GM19467 (cell line): ENCODE results near the gene GPR45.

Source experiments
- ATAC-seq: cut with Tn5 transposase; IDR thresholded peaks from one replicate; pipeline ENCODE4 v1.9.1; 2021; ENCODE audit warnings: mild to moderate bottlenecking, moderate library complexity; ENCODE audit not compliant: unreplicated experiment

The GPR45 gene

DNA sequence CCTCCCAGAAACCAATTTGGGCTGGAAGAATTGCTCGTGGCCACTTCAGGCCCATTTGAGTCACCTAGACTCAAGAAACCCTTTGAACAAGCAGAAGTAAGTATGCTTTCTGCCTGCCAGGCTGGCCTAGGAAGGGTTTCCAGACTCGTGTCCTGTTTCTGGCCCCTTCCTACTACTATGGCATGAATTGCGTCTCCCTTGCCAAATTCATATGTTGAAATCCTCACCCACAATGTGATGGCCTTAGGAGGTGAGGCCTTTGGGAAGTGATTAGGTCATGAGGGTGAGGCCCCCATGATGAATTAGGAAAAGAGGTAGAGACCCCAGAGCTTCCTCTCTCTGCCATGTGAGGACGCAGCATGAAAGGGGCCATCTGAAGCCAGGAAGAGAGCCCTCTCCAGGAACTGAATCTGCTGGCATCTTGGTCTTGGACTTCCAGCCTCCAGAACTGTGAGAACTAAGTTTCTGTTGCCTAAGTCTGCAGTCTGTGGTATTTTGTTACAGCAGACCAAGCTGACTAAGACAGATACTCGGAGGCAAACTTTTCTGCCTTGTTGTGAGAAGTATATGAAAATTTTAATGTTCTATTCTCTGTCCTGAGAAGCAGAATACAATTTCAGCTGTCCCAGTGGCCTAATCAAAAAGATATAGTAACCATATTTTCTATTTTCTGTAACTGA is 13.1 kb downstream of the GPR45 start:
- ATAC-seq = no peak

DNA sequence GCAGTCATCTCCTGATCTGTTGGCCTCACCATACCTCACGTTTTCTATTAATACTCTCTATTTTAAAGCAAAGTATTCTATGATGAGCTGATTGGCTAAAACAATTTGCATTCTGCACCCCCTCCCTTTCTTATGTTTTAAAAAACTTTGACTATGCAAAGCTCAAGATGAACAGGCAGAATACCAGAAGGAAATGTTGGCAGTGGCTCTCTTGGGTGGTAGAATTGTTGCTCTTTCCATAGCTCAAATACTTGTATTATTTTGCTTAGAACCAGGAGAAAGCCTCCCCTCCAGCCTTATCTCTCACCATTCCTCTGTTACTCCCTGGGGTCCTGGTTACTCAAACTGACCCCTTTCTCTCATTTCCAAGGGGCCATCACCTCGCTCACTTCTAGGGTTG is 14.4 kb downstream of the GPR45 start:
- no peak for ATAC-seq

DNA sequence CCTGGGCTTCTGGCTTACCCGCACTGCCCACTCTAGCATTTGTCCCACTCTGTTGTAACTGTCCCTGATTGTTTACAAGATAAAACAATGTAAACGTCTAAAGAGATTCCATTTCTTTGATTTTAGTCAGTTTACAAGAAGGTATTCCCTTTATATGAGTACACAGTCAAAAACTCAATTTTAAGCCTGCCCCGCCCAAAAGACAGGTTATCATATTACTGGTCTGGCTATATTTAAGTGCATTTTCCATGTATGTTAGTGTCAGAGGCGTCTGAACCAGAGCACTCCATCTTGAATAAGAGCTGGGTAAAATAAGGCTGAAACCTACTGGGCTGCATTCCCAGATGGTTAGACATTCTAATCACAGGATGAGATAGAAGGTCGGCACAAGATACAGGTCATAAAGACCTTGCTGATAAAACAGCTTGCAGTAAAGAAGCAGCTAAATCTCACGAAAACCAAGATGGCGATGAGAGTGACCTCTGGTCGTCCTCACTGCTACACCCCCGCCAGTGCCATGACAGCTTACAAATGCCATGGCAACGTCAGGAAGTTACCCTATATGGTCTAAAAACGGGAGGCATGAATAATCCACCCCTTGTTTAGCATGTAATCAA is 15.0 kb downstream of the GPR45 start:
- ATAC-seq = no peak

- ATAC-seq = no peak
Observed at GRCh38 chr2:105257981-105258380, 16.4 kb downstream of the GPR45 start.

DNA sequence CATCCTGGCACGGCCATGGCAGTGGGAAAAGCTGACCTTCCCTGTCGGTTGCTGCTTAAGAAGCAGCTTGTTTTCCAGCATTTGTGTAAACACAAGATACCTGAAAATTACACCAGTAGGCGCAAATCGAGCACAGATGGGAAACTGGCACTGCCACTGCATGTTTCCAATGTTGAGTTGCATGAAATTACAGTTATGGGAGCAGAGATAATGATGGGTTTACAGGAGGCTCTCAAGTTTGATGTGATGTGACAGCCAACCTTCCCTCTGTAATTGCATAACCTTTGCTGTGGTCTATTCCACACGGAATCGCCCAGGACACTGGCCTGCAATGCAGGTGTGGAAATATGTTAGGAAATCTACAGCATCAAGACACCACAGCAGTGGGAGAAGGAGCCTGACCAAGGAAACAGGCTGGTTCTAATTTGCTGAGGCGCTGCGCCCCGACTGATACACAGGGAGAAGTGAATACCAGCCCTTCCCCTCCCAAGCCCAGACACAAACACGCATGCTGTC is 17.4 kb downstream of the GPR45 start:
- ATAC-seq = no peak

- no peak for ATAC-seq
Observed at GRCh38 chr2:105261061-105261460, 19.5 kb downstream of the GPR45 start.

- ATAC-seq = no peak
Observed at GRCh38 chr2:105262651-105263091, 21.1 kb downstream of the GPR45 start.

DNA sequence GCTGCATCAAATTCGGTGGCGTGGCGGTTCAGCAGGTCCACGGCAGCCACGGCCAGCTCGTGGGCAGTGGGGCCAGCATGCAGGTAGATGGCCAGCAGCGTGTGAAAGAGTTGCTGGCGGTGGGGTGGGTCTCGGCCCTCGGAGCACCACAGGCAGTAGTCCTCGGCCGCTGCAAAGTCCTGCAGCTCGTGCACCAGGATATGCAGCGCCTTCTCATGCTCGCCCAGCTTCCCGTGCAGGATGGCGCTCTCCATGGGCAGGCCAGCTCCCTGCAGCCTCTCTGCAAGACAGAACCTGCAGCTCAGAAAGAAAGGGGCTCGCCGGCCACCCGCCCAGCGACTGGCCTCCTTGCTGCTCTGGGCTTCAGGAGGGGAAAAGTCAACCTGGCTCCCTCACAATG is 27.9 kb downstream of the GPR45 start:
- no peak for ATAC-seq

GRCh38 chr2:105271393-105272045 is 30.0 kb downstream of the GPR45 start:
- no peak for ATAC-seq

- no peak for ATAC-seq
Observed at GRCh38 chr2:105272176-105272575, 30.6 kb downstream of the GPR45 start.

GRCh38 chr2:105274046-105274445 is 32.5 kb downstream of the GPR45 start:
- ATAC-seq = no peak

GRCh38 chr2:105278654-105279053 is 37.1 kb downstream of the GPR45 start:
- ATAC-seq = no peak

- ATAC-seq = no peak
Observed at GRCh38 chr2:105279126-105279525, 37.6 kb downstream of the GPR45 start.

GRCh38 chr2:105280281-105280680 is 38.7 kb downstream of the GPR45 start:
- no peak for ATAC-seq

- ATAC-seq = no peak
Observed at GRCh38 chr2:105283532-105283931, 42.0 kb downstream of the GPR45 start.

- ATAC-seq = no peak
Observed at GRCh38 chr2:105287692-105288091, 46.1 kb downstream of the GPR45 start.

- no peak for ATAC-seq
Observed at GRCh38 chr2:105288133-105288532, 46.6 kb downstream of the GPR45 start.

DNA sequence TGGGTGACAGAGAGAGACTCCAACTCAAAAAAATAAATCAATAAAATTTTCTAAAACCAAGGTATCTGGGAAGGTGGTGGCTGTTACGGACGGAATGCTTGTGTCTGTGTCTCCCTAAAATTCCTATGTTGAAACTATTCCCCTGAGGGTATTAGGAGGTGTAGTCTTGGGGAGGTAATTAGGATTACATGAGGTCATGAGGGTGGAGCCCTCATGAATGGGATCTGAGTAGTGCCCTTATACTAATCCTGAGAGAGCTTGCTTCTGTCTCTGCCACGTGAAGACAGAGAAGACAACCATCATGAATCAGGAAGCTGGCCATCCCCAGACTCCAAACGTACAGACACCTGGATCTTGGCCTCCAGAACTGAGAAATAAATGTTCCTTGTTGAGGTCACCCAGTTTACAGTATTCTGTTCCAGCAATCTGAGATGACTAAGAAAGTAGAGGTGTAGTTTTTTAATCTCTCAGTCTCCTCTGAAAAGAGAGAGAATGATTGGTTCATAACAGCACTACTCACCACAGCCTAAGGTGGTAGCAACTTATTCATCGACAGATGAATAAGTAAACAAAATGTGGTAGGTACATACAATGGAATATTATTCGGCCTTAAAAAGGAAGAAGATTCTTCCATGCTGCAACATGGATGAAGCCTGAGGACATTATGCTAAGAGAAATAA is 49.6 kb downstream of the GPR45 start:
- ATAC-seq = no peak

GRCh38 chr2:105291981-105292380 is 50.4 kb downstream of the GPR45 start:
- no peak for ATAC-seq
